ENCODE results near the gene ADAMTS2.

ADAMTS2 gene

GRCh38 chr5:179227580-179228311 is 117.5 kb downstream of the ADAMTS2 start:
- no peak overlapping the region for H3K9ac ChIP-seq
- H2AFZ ChIP-seq, result no peak overlapping the region
- H3K27me3 ChIP-seq (ENCODE audit: control insufficient read depth, insufficient read depth, low read length), result no peaks in the 10 kb centered on the region
- H3K36me3 ChIP-seq (ENCODE audit: control insufficient read depth, insufficient read depth, low read length), result no peaks in the 10 kb centered on the region
- no peak overlapping the region for H3K27ac ChIP-seq
- H3K79me2 ChIP-seq, result no peaks in the 10 kb centered on the region
- no peaks in the 10 kb centered on the region for H3K4me1 ChIP-seq
- TF ChIP-seq, protein P1, sequence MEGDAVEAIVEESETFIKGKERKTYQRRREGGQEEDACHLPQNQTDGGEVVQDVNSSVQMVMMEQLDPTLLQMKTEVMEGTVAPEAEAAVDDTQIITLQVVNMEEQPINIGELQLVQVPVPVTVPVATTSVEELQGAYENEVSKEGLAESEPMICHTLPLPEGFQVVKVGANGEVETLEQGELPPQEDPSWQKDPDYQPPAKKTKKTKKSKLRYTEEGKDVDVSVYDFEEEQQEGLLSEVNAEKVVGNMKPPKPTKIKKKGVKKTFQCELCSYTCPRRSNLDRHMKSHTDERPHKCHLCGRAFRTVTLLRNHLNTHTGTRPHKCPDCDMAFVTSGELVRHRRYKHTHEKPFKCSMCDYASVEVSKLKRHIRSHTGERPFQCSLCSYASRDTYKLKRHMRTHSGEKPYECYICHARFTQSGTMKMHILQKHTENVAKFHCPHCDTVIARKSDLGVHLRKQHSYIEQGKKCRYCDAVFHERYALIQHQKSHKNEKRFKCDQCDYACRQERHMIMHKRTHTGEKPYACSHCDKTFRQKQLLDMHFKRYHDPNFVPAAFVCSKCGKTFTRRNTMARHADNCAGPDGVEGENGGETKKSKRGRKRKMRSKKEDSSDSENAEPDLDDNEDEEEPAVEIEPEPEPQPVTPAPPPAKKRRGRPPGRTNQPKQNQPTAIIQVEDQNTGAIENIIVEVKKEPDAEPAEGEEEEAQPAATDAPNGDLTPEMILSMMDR (IDR thresholded peaks at IDR 0.05), result no peak
- no peaks in the 10 kb centered on the region for H3K9me3 ChIP-seq (ENCODE audit: control insufficient read depth, low read length)
- no peak overlapping the region for H3K4me2 ChIP-seq (ENCODE audit: low read length)
- H3K4me3 ChIP-seq (ENCODE audit: low read depth, low read length), result no peak overlapping the region

DNA sequence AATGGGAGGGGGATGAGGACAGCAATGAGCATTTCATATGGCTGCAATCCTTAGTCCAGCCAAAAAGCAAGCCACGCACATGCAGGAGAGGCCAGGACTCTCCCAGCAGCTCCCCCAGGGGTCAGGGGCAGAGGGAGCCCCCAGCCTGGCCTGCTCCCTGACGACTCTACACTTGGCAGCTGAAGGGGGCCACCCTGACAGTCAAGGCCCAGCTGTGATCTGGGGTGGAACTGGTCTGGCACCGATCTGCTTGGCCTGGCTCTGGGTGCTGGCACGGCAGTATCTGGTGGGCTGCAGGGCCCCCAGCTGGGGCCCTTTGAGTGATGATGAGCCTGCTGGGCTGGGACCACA is 118.1 kb downstream of the ADAMTS2 start:
- no peaks in the 10 kb centered on the region for H3K36me3 ChIP-seq (ENCODE audit: control insufficient read depth, insufficient read depth, low read length)
- TF ChIP-seq, protein P1 (IDR thresholded peaks at IDR 0.05), result no peak
- no peak overlapping the region for H3K27ac ChIP-seq
- H2AFZ ChIP-seq, result no peak overlapping the region
- no peaks in the 10 kb centered on the region for H3K27me3 ChIP-seq (ENCODE audit: control insufficient read depth, insufficient read depth, low read length)
- no peak overlapping the region for H3K4me3 ChIP-seq (ENCODE audit: low read depth, low read length)
- H3K9me3 ChIP-seq (ENCODE audit: control insufficient read depth, low read length), result no peaks in the 10 kb centered on the region
- no peaks in the 10 kb centered on the region for H3K4me1 ChIP-seq
- H3K9ac ChIP-seq, result no peak overlapping the region
- no peak overlapping the region for H3K4me2 ChIP-seq (ENCODE audit: low read length)
- H3K79me2 ChIP-seq, result no peaks in the 10 kb centered on the region

GRCh38 chr5:179226696-179227095 is 118.6 kb downstream of the ADAMTS2 start:
- H3K9ac ChIP-seq, result no peak overlapping the region
- no peaks in the 10 kb centered on the region for H3K36me3 ChIP-seq (ENCODE audit: control insufficient read depth, insufficient read depth, low read length)
- H3K79me2 ChIP-seq, result no peaks in the 10 kb centered on the region
- TF ChIP-seq, protein P1 (IDR thresholded peaks at IDR 0.05), result no peak
- H3K4me1 ChIP-seq, result no peaks in the 10 kb centered on the region
- no peak overlapping the region for H3K27ac ChIP-seq
- H3K4me2 ChIP-seq (ENCODE audit: low read length), result no peak overlapping the region
- H3K27me3 ChIP-seq (ENCODE audit: control insufficient read depth, insufficient read depth, low read length), result no peaks in the 10 kb centered on the region
- no peak overlapping the region for H3K4me3 ChIP-seq (ENCODE audit: low read depth, low read length)
- no peaks in the 10 kb centered on the region for H3K9me3 ChIP-seq (ENCODE audit: control insufficient read depth, low read length)
- no peak overlapping the region for H2AFZ ChIP-seq

DNA sequence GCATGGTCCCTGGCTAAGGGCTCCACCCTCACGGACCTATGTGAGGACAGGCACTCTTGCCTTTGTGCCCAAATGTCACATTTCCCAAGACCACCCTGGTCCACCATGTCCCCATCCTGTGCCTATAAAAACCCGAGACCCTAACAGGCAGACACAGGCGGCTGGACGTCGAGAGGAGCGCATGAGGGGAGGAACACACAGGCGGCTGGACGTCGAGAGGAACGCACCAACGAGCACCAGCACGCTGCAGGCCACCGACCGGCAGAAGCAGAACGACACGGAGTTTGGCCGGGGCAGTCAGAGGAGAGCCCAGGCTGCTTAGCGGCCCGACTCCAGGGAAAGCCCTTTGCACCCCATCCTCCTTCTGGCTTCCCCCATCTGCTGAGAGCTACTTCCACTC is 119.9 kb downstream of the ADAMTS2 start:
- Histone ChIP-seq H3K27me3 (ENCODE audit: control insufficient read depth, insufficient read depth, low read length) (no peaks in the 10 kb centered on the region), H3K27ac (no peak overlapping the region), H3K4me2 (ENCODE audit: low read length) (no peak overlapping the region), H3K36me3 (ENCODE audit: control insufficient read depth, insufficient read depth, low read length) (no peaks in the 10 kb centered on the region), H3K79me2 (no peaks in the 10 kb centered on the region), H3K9me3 (ENCODE audit: control insufficient read depth, low read length) (no peaks in the 10 kb centered on the region), H3K4me3 (ENCODE audit: low read depth, low read length) (no peak overlapping the region), H2AFZ (no peak overlapping the region), H3K4me1 (no peaks in the 10 kb centered on the region), H3K9ac (no peak overlapping the region)
- TF ChIP-seq, protein P1 (IDR thresholded peaks at IDR 0.05), result no peak

- H3K9ac ChIP-seq, result no peak overlapping the region
- H3K36me3 ChIP-seq (ENCODE audit: control insufficient read depth, insufficient read depth, low read length), result no peaks in the 10 kb centered on the region
- TF ChIP-seq, protein P1 (IDR thresholded peaks at IDR 0.05), result no peak
- no peak overlapping the region for H3K4me2 ChIP-seq (ENCODE audit: low read length)
- H3K9me3 ChIP-seq (ENCODE audit: control insufficient read depth, low read length), result no peaks in the 10 kb centered on the region
- no peak overlapping the region for H3K4me3 ChIP-seq (ENCODE audit: low read depth, low read length)
- H3K27me3 ChIP-seq (ENCODE audit: control insufficient read depth, insufficient read depth, low read length), result no peaks in the 10 kb centered on the region
- no peak overlapping the region for H3K27ac ChIP-seq
- H2AFZ ChIP-seq, result no peak overlapping the region
- H3K79me2 ChIP-seq, result no peaks in the 10 kb centered on the region
- H3K4me1 ChIP-seq, result no peaks in the 10 kb centered on the region
Observed at GRCh38 chr5:179224741-179225140, 120.5 kb downstream of the ADAMTS2 start.
